Neutrophil (primary cell): ENCODE measurements around the gene ENAH.

Experiments used
- H3K27ac ChIP-seq: fragments of 200-600 bp; sonication (generic); 2 replicates; pipeline ENCODE4 v1.5.1; 2016; ENCODE audit warnings: mild to moderate bottlenecking, moderate library complexity
- H3K27me3 ChIP-seq: fragments of 200-600 bp; sonication (generic); 2 replicates; pipeline ENCODE4 v1.6.0; 2016; ENCODE audit warnings: mild to moderate bottlenecking
- H3K36me3 ChIP-seq: fragments of 200-600 bp; sonication (generic); 2 replicates; pipeline ENCODE4 v1.5.1; 2017
- H3K4me1 ChIP-seq, 2 experiments: fragments of 200-600 bp in 1 of 2; sonication (generic) in 1 of 2; 1 replicate in 1 of 2; 2 replicates in 1 of 2; pipeline versions ENCODE4 v1.5.1 to v1.6.1; 2013 to 2016; ENCODE audit warnings: low read depth in 1 of 2, low read length in 1 of 2, mild to moderate bottlenecking in 1 of 2, moderate library complexity in 1 of 2; ENCODE audit not compliant: control insufficient read depth in 1 of 2, insufficient read depth in 1 of 2
- H3K4me3 ChIP-seq, 2 experiments: fragments of 200-600 bp in 1 of 2; sonication (generic) in 1 of 2; 1 replicate in 1 of 2; 2 replicates in 1 of 2; pipeline ENCODE4 v1.5.1; 2013 to 2016; ENCODE audit warnings: low read depth in 1 of 2, low read length in 1 of 2, mild to moderate bottlenecking in 1 of 2, moderate library complexity in 1 of 2
- H3K9me3 ChIP-seq: fragments of 200-600 bp; sonication (generic); 2 replicates; pipeline ENCODE4 v1.5.1; 2016
- CTCF ChIP-seq: fragments of 200-600 bp; sonication (generic); IDR thresholded peaks from 2 replicates; pipeline ENCODE4 v1.5.1; 2016; ENCODE audit warnings: antibody characterized with exemption

Gene ENAH

GRCh38 chr1:225446981-225447615 lies 205.8 kb downstream of the ENAH start:
- Histone ChIP-seq H3K4me3 (no peak overlapping the region), H3K27me3 (no peaks in the 10 kb centered on the region), H3K4me1 (peaks cover 65 to 67% of the 10 kb centered on the region in 2 experiments), H3K36me3 (no peaks in the 10 kb centered on the region), H3K27ac (peak overlapping the region; percentile 92), H3K9me3 (no peaks in the 10 kb centered on the region)
- no peak for TF ChIP-seq CTCF

GRCh38 chr1:225446595-225446960 lies 206.3 kb downstream of the ENAH start:
- TF ChIP-seq CTCF: no peak
- peaks cover 68 to 72% of the 10 kb centered on the region in 2 experiments for H3K4me1 ChIP-seq
- H3K4me3 ChIP-seq: no peak overlapping the region
- no peaks in the 10 kb centered on the region for H3K9me3 ChIP-seq
- H3K36me3 ChIP-seq: no peaks in the 10 kb centered on the region
- peak overlapping the region; percentile 92 for H3K27ac ChIP-seq
- H3K27me3 ChIP-seq: no peaks in the 10 kb centered on the region

GRCh38 chr1:225445639-225446594 lies 207.0 kb downstream of the ENAH start:
- H3K4me3 ChIP-seq: peak overlapping the region; percentile 59 to 61
- H3K27me3 ChIP-seq: no peaks in the 10 kb centered on the region
- H3K27ac ChIP-seq: peak overlapping the region; percentile 92
- H3K9me3 ChIP-seq: no peaks in the 10 kb centered on the region
- peaks cover 67 to 73% of the 10 kb centered on the region in 2 experiments for H3K4me1 ChIP-seq
- no peaks in the 10 kb centered on the region for H3K36me3 ChIP-seq
- no peak for TF ChIP-seq CTCF

GRCh38 chr1:225442123-225442505 lies 210.8 kb downstream of the ENAH start:
- Histone ChIP-seq H3K36me3 (no peaks in the 10 kb centered on the region), H3K27me3 (no peaks in the 10 kb centered on the region), H3K9me3 (no peaks in the 10 kb centered on the region), H3K4me3 (no peak overlapping the region), H3K4me1 (peaks cover 53 to 56% of the 10 kb centered on the region in 2 experiments), H3K27ac (peak overlapping the region; percentile 51)
- no peak for TF ChIP-seq CTCF

- Histone ChIP-seq H3K4me1 (peaks cover 47 to 50% of the 10 kb centered on the region in 2 experiments), H3K9me3 (no peaks in the 10 kb centered on the region), H3K36me3 (no peaks in the 10 kb centered on the region), H3K27me3 (no peaks in the 10 kb centered on the region), H3K27ac (peak overlapping the region; percentile 51), H3K4me3 (no peak overlapping the region)
- no peak for TF ChIP-seq CTCF
These were observed 211.4 kb downstream of the ENAH start for GRCh38 chr1:225441314-225442122.
